H9 (cell line): ENCODE measurements around the gene BRICD5. TPM values are rescaled to one million over a fixed set of nuclear protein-coding genes. Genes with fewer than 3 reads are reported as not detected.

Source experiments
- DNase-seq: peaks from one replicate; pipeline ENCODE4 v3.0.0-alpha.2; 2017
- H2AFZ ChIP-seq: one replicate; pipeline ENCODE4 v1.6.1; 2013; ENCODE audit warnings: mild to moderate bottlenecking, low read length, control low read depth, moderate library complexity
- H2AK5ac ChIP-seq: 2 replicates; pipeline ENCODE4 v1.6.1; 2013; ENCODE audit warnings: low read length, control low read depth, mixed read lengths; ENCODE audit not compliant: insufficient read length
- H2BK120ac ChIP-seq: one replicate; pipeline ENCODE4 v1.6.1; 2013; ENCODE audit warnings: low read depth, mild to moderate bottlenecking, low read length, control low read depth, inconsistent platforms; ENCODE audit not compliant: poor library complexity, severe bottlenecking
- H2BK12ac ChIP-seq: 2 replicates; pipeline ENCODE4 v1.6.1; 2013; ENCODE audit warnings: low read length, control low read depth, mixed read lengths, low read depth; ENCODE audit not compliant: insufficient read length
- H2BK15ac ChIP-seq: 2 replicates; pipeline ENCODE4 v1.6.1; 2013; ENCODE audit warnings: low read depth, low read length, control low read depth
- H2BK20ac ChIP-seq: one replicate; pipeline ENCODE4 v1.6.1; 2013; ENCODE audit warnings: low read depth, mild to moderate bottlenecking, low read length, control low read depth, inconsistent platforms; ENCODE audit not compliant: poor library complexity, severe bottlenecking
- H2BK5ac ChIP-seq: 2 replicates; pipeline ENCODE4 v1.6.1; 2013; ENCODE audit warnings: low read length, control low read depth, mixed read lengths; ENCODE audit not compliant: insufficient read length
- H3K14ac ChIP-seq: 2 replicates; pipeline ENCODE4 v1.6.1; 2013; ENCODE audit warnings: low read length, control low read depth; ENCODE audit not compliant: insufficient read depth
- H3K18ac ChIP-seq: 2 replicates; pipeline ENCODE4 v1.6.1; 2013; ENCODE audit warnings: low read depth, mild to moderate bottlenecking, mixed read lengths, low read length, control low read depth; ENCODE audit not compliant: insufficient read length
- H3K23ac ChIP-seq: 2 replicates; pipeline ENCODE4 v1.6.1; 2013; ENCODE audit warnings: low read length, control low read depth, mixed read lengths, low read depth; ENCODE audit not compliant: insufficient read length
- H3K23me2 ChIP-seq: 2 replicates; pipeline ENCODE4 v1.6.1; 2013; ENCODE audit warnings: low read depth, mild to moderate bottlenecking, mixed read lengths, low read length, control low read depth; ENCODE audit not compliant: insufficient read length, poor library complexity, severe bottlenecking
- H3K27ac ChIP-seq: 2 replicates; pipeline ENCODE4 v1.5.1; 2013; ENCODE audit warnings: low read length, control low read depth, mixed read lengths, low read depth; ENCODE audit not compliant: insufficient read length
- H3K27me3 ChIP-seq: 2 replicates; pipeline ENCODE4 v1.6.1; 2013; ENCODE audit warnings: low read length, control low read depth, inconsistent platforms; ENCODE audit not compliant: insufficient read depth
- H3K4ac ChIP-seq: 2 replicates; pipeline ENCODE4 v1.6.1; 2013; ENCODE audit warnings: low read depth, mild to moderate bottlenecking, control low read depth, inconsistent platforms, low read length, moderate library complexity
- H3K4me1 ChIP-seq: 2 replicates; pipeline ENCODE4 v1.6.1; 2013; ENCODE audit warnings: low read length, control low read depth, inconsistent platforms; ENCODE audit not compliant: insufficient read depth
- H3K4me2 ChIP-seq: 2 replicates; pipeline ENCODE4 v1.6.1; 2013; ENCODE audit warnings: low read length, control low read depth, mixed read lengths; ENCODE audit not compliant: insufficient read length, insufficient read depth
- H3K56ac ChIP-seq: 2 replicates; pipeline ENCODE4 v1.6.1; 2013; ENCODE audit warnings: low read depth, mild to moderate bottlenecking, mixed read lengths, low read length, control low read depth; ENCODE audit not compliant: insufficient read length
- H3K79me1 ChIP-seq: 2 replicates; pipeline ENCODE4 v1.6.1; 2013; ENCODE audit warnings: low read depth, mild to moderate bottlenecking, moderate library complexity, low read length, control low read depth, inconsistent platforms; ENCODE audit not compliant: insufficient read depth, poor library complexity, severe bottlenecking
- H3K79me2 ChIP-seq: 2 replicates; pipeline ENCODE4 v1.6.1; 2013; ENCODE audit warnings: low read length, control low read depth, inconsistent platforms; ENCODE audit not compliant: insufficient read depth
- H3K9ac ChIP-seq: 2 replicates; pipeline ENCODE4 v1.6.1; 2013; ENCODE audit warnings: low read length, control low read depth, mixed read lengths; ENCODE audit not compliant: insufficient read length; ENCODE audit errors: extremely low read depth
- H3K9me3 ChIP-seq: one replicate; pipeline ENCODE4 v1.6.1; 2013; ENCODE audit warnings: low read depth, low read length, inconsistent platforms; ENCODE audit not compliant: control insufficient read depth
- H3T11ph ChIP-seq: one replicate; pipeline ENCODE4 v1.6.1; 2013; ENCODE audit warnings: mild to moderate bottlenecking, low read length, control low read depth, inconsistent platforms
- H4K20me1 ChIP-seq: one replicate; pipeline ENCODE4 v1.6.1; 2013; ENCODE audit not compliant: control insufficient read depth, insufficient read length, insufficient read depth
- H4K5ac ChIP-seq: 2 replicates; pipeline ENCODE4 v1.6.1; 2013; ENCODE audit warnings: low read depth, mild to moderate bottlenecking, mixed read lengths, low read length, control low read depth; ENCODE audit not compliant: insufficient read length
- H4K8ac ChIP-seq: replicated peaks from 2 replicates; pipeline ENCODE4 v1.6.1; 2013; ENCODE audit warnings: low read length, control low read depth, mixed read lengths, low read depth; ENCODE audit not compliant: insufficient read length
- H4K91ac ChIP-seq: 2 replicates; pipeline ENCODE4 v1.6.1; 2013; ENCODE audit warnings: low read depth, mild to moderate bottlenecking, moderate library complexity, mixed read lengths, low read length, control low read depth; ENCODE audit not compliant: insufficient read length
- H3K27ac Mint-ChIP-seq, 3 experiments: 2 replicates in 2 of 3; 3 replicates in 1 of 3; pipeline ENCODE4 v1.8.0; 2020 to 2021; ENCODE audit warnings: mixed read lengths in 3 of 3, mild to moderate bottlenecking in 1 of 3, moderate library complexity in 1 of 3
- H3K27me3 Mint-ChIP-seq: 2 replicates; pipeline ENCODE4 v1.8.0; 2021; ENCODE audit warnings: low read depth, mild to moderate bottlenecking, moderate library complexity, mixed read lengths
- H3K36me3 Mint-ChIP-seq, 3 experiments: 2 replicates in 2 of 3; 3 replicates in 1 of 3; pipeline ENCODE4 v1.8.0; 2020 to 2021; ENCODE audit warnings: low read depth in 3 of 3, mixed read lengths in 3 of 3; ENCODE audit not compliant: insufficient read depth in 1 of 3
- H3K4me1 Mint-ChIP-seq, 2 experiments: 2 replicates each; pipeline ENCODE4 v1.8.0; 2020; ENCODE audit warnings: mixed read lengths in 2 of 2
- H3K4me3 Mint-ChIP-seq, 2 experiments: 2 replicates in 1 of 2; 3 replicates in 1 of 2; pipeline ENCODE4 v1.8.0; 2020 to 2021; ENCODE audit warnings: mild to moderate bottlenecking in 2 of 2, mixed read lengths in 2 of 2, moderate library complexity in 1 of 2
- H3K9me3 Mint-ChIP-seq, 2 experiments: 2 replicates in 1 of 2; 3 replicates in 1 of 2; pipeline ENCODE4 v1.8.0; 2020; ENCODE audit warnings: mild to moderate bottlenecking in 2 of 2, mixed read lengths in 2 of 2, moderate library complexity in 1 of 2
- CTCF ChIP-seq: fragments of 200-600 bp; sonication (generic); conservative IDR thresholded peaks from 3 replicates; pipeline ENCODE4 v1.8.0; 2021; ENCODE audit warnings: antibody characterized with exemption, mild to moderate bottlenecking
- WGBS: extraction: QIAGEN DNeasy Blood & Tissue Kit; methylation state at CpG from one replicate; pipeline ENCODE4 v1.1.7; 2013; ENCODE audit warnings: missing lambda C conversion rate, low lambda C conversion rate, mixed read lengths; ENCODE audit not compliant: insufficient read length; ENCODE audit errors: extremely low coverage; 5-methylcytosine and 5-hydroxymethylcytosine counted together
- total RNA-seq: library from RNA; stranded (reverse); gene quantifications from 2 replicates; pipeline ENCODE4 v1.2.1, GENCODE V29; 2021

BRICD5 gene
- total RNA-seq, 1 experiment from 2014 or later, result 11.9 TPM

GRCh38 chr16:2177101-2177500 is 33.6 kb downstream of the BRICD5 start:
- Histone ChIP-seq H2AFZ (no peak overlapping the region), H3K27me3 (no peaks in the 10 kb centered on the region), H3K18ac (no peak overlapping the region), H3K27ac (no peak overlapping the region), H3T11ph (no peak overlapping the region), H3K14ac (no peak overlapping the region), H3K23me2 (peaks cover 4% of the 10 kb centered on the region), H3K4me2 (no peak overlapping the region), H4K91ac (no peak overlapping the region), H2BK20ac (no peak overlapping the region), H3K9me3 (no peaks in the 10 kb centered on the region), H3K79me2 (no peaks in the 10 kb centered on the region), H2BK12ac (no peak overlapping the region), H4K20me1 (no peaks in the 10 kb centered on the region), H3K56ac (no peak overlapping the region), H4K5ac (no peak overlapping the region), H2BK5ac (no peak overlapping the region), H3K4me1 (no peaks in the 10 kb centered on the region), H3K9ac (no peak overlapping the region), H3K79me1 (no peaks in the 10 kb centered on the region), H2BK120ac (no peak overlapping the region), H3K4ac (no peak overlapping the region), H3K23ac (no peak overlapping the region), H2AK5ac (no peak overlapping the region), H4K8ac (no peak overlapping the region), H2BK15ac (no peak overlapping the region; the same call in 1 of the 2 replicates)
- no CpG with 5 or more reads among the region's 18 CpGs for WGBS
- H3K4me1 Mint-ChIP-seq, result peaks cover 3 to 4% of the 10 kb centered on the region in 2 experiments
- DNase-seq, result no peak
- peak overlapping the region in 1 of 2 experiments; percentile 40; a peak in 1 of 5 replicates for H3K4me3 Mint-ChIP-seq
- peaks cover 11 to 40% (median 37%) of the 10 kb centered on the region in 3 experiments for H3K36me3 Mint-ChIP-seq
- no peaks in the 10 kb centered on the region for H3K27me3 Mint-ChIP-seq
- H3K27ac Mint-ChIP-seq, result 0 out of 7 replicates have a peak overlapping the region, but pooled peaks of 1 of the 3 experiments have one; percentile 65
- no peak for TF ChIP-seq CTCF
- no peaks in the 10 kb centered on the region for H3K9me3 Mint-ChIP-seq
